ENCODE results near the gene TOX2.

TOX2 gene

GRCh38 chr20:43957392-43957791 is 42.7 kb downstream of the TOX2 start:
- no peak overlapping the region for H3K4me3 ChIP-seq (ENCODE audit: low read length)
- TF ChIP-seq CTCF (conservative IDR thresholded peaks at IDR 0.05; ENCODE audit: low read length), result no peak
- DNase-seq (ENCODE audit: low read depth), result no peak

GRCh38 chr20:43958626-43959025 is 44.0 kb downstream of the TOX2 start:
- H3K4me3 ChIP-seq (ENCODE audit: low read length), result no peak overlapping the region
- DNase-seq (ENCODE audit: low read depth), result no peak
- TF ChIP-seq CTCF (conservative IDR thresholded peaks at IDR 0.05; ENCODE audit: low read length), result no peak

GRCh38 chr20:43959079-43959919 is 44.6 kb downstream of the TOX2 start:
- no peak overlapping the region for H3K4me3 ChIP-seq (ENCODE audit: low read length)
- no peak for TF ChIP-seq CTCF (conservative IDR thresholded peaks at IDR 0.05; ENCODE audit: low read length)
- peak; percentile 41 for DNase-seq (ENCODE audit: low read depth)

- no peak for DNase-seq (ENCODE audit: low read depth)
- no peak overlapping the region for H3K4me3 ChIP-seq (ENCODE audit: low read length)
- no peak for TF ChIP-seq CTCF (conservative IDR thresholded peaks at IDR 0.05; ENCODE audit: low read length)
Observed at GRCh38 chr20:43959920-43960227, 45.2 kb downstream of the TOX2 start.

- no peak for TF ChIP-seq CTCF (conservative IDR thresholded peaks at IDR 0.05; ENCODE audit: low read length)
- H3K4me3 ChIP-seq (ENCODE audit: low read length), result no peak overlapping the region
Observed at GRCh38 chr20:43960231-43960630, 45.6 kb downstream of the TOX2 start.

GRCh38 chr20:43961116-43961515 is 46.5 kb downstream of the TOX2 start:
- TF ChIP-seq CTCF (conservative IDR thresholded peaks at IDR 0.05; ENCODE audit: low read length), result no peak
- no peak overlapping the region for H3K4me3 ChIP-seq (ENCODE audit: low read length)
- DNase-seq (ENCODE audit: low read depth), result no peak

More at GRCh38 chr20:43960231-43960630, 45.6 kb downstream of the TOX2 start:
- DNase-seq (ENCODE audit: low read depth), result no peak

Measured in AG10803 (cell line).